Bronchial epithelial cell (primary cell): Measurements from ENCODE around the gene KISS1. TPM values are rescaled to one million over a fixed set of nuclear protein-coding genes. Genes with fewer than 3 reads are reported as not detected.
A peak's percentile ranks its signal among the peaks of the same experiment; 100 is the strongest.

Experiments
- DNase-seq: peaks from one replicate; pipeline ENCODE4 v3.0.0-alpha.2; 2010; ENCODE audit warnings: low read depth
- FAIRE-seq: peaks from 2 replicates; lab custom pipeline; 2011; peaks lifted over from hg19 to GRCh38; lab: Jason Lieb, UNC
- H3K27me3 ChIP-seq: 2 replicates; pipeline ENCODE4 v1.5.1; 2011; ENCODE audit warnings: low read length; ENCODE audit not compliant: control insufficient read depth, insufficient read depth
- H3K36me3 ChIP-seq: 2 replicates; pipeline ENCODE4 v1.5.1; 2011; ENCODE audit warnings: low read length; ENCODE audit not compliant: control insufficient read depth, insufficient read depth
- H3K4me3 ChIP-seq: 2 replicates; pipeline ENCODE4 v1.5.1; 2011; ENCODE audit warnings: mild to moderate bottlenecking, low read depth, low read length, control low read depth
- CTCF ChIP-seq: IDR thresholded peaks from 2 replicates; pipeline ENCODE4 v1.5.1; 2011; ENCODE audit warnings: mild to moderate bottlenecking, moderate library complexity, low read length, control low read depth, inconsistent platforms; ENCODE audit not compliant: insufficient read depth, severe bottlenecking
- total RNA-seq: library from RNA; depleted of rRNA; stranded (reverse); fragments of >200 nt; gene quantifications from 2 replicates; pipeline ENCODE4 v1.2.1, GENCODE V29; 2014

The KISS1 gene
- total RNA-seq, 1 donor from 2014 or later = not detected

DNA sequence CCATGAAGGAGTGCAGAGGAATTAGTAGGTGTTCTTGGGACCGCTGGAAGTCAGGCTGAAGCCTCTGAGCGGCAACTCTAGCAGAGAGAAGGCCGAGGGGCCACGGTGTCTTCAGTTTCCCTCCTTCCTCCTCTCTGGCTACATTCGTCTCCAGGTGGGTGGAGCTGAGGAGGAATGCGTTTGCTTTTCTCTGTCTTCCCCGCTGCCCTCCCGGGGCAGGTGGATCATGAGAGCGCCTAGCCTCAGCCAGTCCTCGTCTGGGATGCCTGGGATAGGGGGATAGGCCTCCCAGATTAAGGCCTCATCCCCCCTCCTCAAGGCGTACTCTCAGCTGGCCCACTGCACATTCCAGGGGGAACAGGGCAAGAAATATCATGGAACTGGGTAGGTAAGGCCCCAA is 25.0 kb upstream of the KISS1 start:
- FAIRE-seq (peak; percentile 32), DNase-seq (no peak)
- Histone ChIP-seq H3K4me3 (no peak overlapping the region), H3K36me3 (no peaks in the 10 kb centered on the region), H3K27me3 (no peaks in the 10 kb centered on the region)
- TF ChIP-seq CTCF = no peak

- no peak overlapping the region for H3K4me3 ChIP-seq
- H3K27me3 ChIP-seq = no peaks in the 10 kb centered on the region
- H3K36me3 ChIP-seq = no peaks in the 10 kb centered on the region
- FAIRE-seq = no peak
- DNase-seq = no peak
- no peak for TF ChIP-seq CTCF
These were observed 23.8 kb upstream of the KISS1 start for GRCh38 chr1:204219971-204220616.

DNA sequence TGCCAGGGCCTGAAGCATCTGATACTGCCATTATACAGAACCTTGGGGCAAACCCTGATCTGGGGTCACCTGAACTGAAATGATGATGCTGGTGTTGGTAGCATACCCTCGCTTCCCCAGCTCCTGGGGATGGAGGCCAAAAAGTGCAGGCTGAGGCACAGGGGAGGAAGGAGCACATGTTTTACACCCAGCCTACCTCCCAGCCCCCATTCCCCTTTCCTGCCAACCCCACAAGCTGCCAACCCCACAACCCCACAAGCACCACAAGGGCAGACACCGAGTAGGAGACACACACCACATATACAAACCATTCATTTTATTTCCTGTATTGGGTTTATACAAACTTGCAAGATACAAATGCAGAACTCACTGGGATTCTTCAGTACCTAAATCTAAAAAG is 22.3 kb upstream of the KISS1 start:
- no peak for TF ChIP-seq CTCF
- no peak for FAIRE-seq
- no peak for DNase-seq
- H3K36me3 ChIP-seq = no peaks in the 10 kb centered on the region
- no peaks in the 10 kb centered on the region for H3K27me3 ChIP-seq
- no peak overlapping the region for H3K4me3 ChIP-seq

GRCh38 chr1:204217648-204218000 is 21.3 kb upstream of the KISS1 start:
- TF ChIP-seq CTCF = no peak
- Histone ChIP-seq H3K36me3 (no peaks in the 10 kb centered on the region), H3K27me3 (no peaks in the 10 kb centered on the region), H3K4me3 (no peak overlapping the region)
- FAIRE-seq (no peak), DNase-seq (no peak)

DNA sequence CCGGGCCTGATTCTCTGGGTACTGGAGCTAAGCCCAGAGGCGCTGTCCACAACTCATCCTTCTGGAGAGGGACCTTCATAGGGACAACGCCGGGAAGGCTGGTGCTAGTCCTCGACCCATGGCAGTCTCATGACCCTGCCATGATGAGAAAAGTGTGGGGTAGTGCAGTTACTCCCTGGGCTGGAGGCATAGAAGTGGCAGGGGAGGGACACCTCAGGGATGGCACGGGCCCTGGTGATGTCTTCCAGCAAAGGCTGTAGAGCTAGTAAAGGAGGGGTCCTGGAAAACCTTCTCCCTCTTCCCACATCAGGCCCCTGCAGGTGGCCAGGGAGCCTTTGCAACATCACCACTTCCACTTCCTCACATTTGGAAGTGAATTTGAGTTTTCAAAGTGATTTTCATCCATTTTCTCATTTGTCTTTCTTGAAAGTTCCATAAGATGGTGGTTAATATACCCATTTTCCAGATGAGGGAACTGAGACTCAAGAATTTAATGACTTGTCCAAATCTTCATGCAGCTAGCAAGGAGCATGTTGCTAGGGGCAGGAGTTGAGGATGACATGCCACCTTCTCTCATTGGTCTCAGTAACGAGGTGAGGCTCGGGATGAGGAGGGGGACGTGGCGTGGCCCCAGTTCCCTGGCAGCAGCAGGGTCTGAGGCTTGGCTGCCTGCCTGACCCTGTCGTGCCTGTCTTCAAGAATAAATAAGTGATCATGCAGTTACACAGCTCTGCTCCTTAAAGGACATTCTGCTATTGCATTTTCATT is 20.8 kb upstream of the KISS1 start:
- H3K27me3 ChIP-seq = no peaks in the 10 kb centered on the region

More for the DNA sequence above, 20.8 kb upstream of the KISS1 start:
- no peak for DNase-seq
- no peak for TF ChIP-seq CTCF
- FAIRE-seq = no peak
- H3K36me3 ChIP-seq = no peaks in the 10 kb centered on the region
- H3K4me3 ChIP-seq = no peak overlapping the region
